ENCODE data around the gene MTMR4. TPM values are rescaled to one million over a fixed set of nuclear protein-coding genes. Genes with fewer than 3 reads are reported as not detected.

MTMR4 gene
- polyA plus RNA-seq, 1 of the 3 experiments (the other 2 are of a cell fraction): 23.3 TPM

DNA sequence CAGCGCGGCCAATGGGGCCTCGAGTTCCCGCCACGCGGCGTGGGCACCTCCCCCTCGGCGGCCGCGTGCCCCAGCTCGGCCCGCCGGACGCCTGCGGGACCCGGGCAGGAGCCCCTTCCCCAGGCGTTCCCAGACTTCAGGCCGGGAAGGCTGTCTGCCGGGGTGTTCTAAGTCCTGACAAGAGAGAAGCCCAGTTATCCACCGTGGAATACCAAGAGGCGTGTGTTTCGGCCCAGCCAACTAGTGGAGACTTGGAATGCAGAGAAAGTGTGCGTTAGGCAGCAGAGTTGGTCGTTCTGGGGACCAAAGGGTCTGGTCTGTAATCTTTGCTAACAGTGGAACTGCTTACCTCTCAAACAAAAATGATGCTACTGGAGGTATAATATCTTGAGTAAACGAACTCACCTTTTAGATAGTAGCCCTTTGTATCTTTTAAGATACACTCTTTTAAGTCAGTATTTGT lies 26.0 kb downstream of the MTMR4 start:
- H3F3A ChIP-seq (replicated peaks; ENCODE audit: insufficient read depth): no peaks in the 10 kb centered on the region
- no peak overlapping the region for H2AFZ ChIP-seq (ENCODE audit: low read depth)
- H3K9ac ChIP-seq: no peak overlapping the region
- no peak overlapping the region for H3K4me2 ChIP-seq
- CTCF ChIA-PET: interaction anchor here (1.0 to 1.9 kb wide), 3 partner anchors 7 to 40 kb away, joined by 3 to 4 read pairs (median 3); no protein-coding TSS in a partner anchor
- H3K4me1 ChIP-seq (ENCODE audit: control insufficient read depth in 1 of 2, insufficient read depth in 2 of 2, low read depth in 1 of 2, low read length in 1 of 2): no peaks in the 10 kb centered on the region
- H3K79me2 ChIP-seq (ENCODE audit: insufficient read depth): no peaks in the 10 kb centered on the region
- POLR2A ChIA-PET: no interaction called here
- peaks cover 40 to 55% of the 10 kb centered on the region in 2 experiments for H3K36me3 ChIP-seq (replicated peaks in 1 of 2; ENCODE audit: control insufficient read depth in 1 of 2, insufficient read depth in 2 of 2, low read length in 1 of 2)
- no peak overlapping the region for H3K4me3 ChIP-seq (ENCODE audit: low read depth in 2 of 2, low read length in 1 of 2)
- no peaks in the 10 kb centered on the region for H3K9me3 ChIP-seq
- no peaks in the 10 kb centered on the region for H3K27me3 ChIP-seq (ENCODE audit: insufficient read depth)
- DNase-seq: no peak
- H3K27ac ChIP-seq (ENCODE audit: low read depth in 2 of 2, low read length in 1 of 2): no peak overlapping the region
- no peak for TF ChIP-seq EZH2phosphoT487 (IDR thresholded peaks at IDR 0.05; ENCODE audit: borderline replicate concordance, low read depth)
- no peak for TF ChIP-seq POLR2AphosphoS5 (IDR thresholded peaks at IDR 0.05; ENCODE audit: low read depth, low read length)
- TF ChIP-seq, protein P1, sequence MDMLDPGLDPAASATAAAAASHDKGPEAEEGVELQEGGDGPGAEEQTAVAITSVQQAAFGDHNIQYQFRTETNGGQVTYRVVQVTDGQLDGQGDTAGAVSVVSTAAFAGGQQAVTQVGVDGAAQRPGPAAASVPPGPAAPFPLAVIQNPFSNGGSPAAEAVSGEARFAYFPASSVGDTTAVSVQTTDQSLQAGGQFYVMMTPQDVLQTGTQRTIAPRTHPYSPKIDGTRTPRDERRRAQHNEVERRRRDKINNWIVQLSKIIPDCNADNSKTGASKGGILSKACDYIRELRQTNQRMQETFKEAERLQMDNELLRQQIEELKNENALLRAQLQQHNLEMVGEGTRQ (IDR thresholded peaks at IDR 0.05; ENCODE audit: borderline replicate concordance, low read depth, low read length): no peak
- TF ChIP-seq MEF2A (IDR thresholded peaks at IDR 0.05; ENCODE audit: borderline replicate concordance, low read depth): no peak
- no peak for TF ChIP-seq RAD21 (IDR thresholded peaks at IDR 0.05; ENCODE audit: low read length)
- TF ChIP-seq, protein P2, sequence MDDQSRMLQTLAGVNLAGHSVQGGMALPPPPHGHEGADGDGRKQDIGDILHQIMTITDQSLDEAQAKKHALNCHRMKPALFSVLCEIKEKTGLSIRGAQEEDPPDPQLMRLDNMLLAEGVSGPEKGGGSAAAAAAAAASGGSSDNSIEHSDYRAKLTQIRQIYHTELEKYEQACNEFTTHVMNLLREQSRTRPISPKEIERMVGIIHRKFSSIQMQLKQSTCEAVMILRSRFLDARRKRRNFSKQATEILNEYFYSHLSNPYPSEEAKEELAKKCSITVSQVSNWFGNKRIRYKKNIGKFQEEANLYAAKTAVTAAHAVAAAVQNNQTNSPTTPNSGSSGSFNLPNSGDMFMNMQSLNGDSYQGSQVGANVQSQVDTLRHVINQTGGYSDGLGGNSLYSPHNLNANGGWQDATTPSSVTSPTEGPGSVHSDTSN (IDR thresholded peaks at IDR 0.05): no peak
- no peak for TF ChIP-seq RXRA (IDR thresholded peaks at IDR 0.05; ENCODE audit: borderline replicate concordance, low read depth)
- TF ChIP-seq JUND (IDR thresholded peaks at IDR 0.05): no peak
- TF ChIP-seq, protein P3, sequence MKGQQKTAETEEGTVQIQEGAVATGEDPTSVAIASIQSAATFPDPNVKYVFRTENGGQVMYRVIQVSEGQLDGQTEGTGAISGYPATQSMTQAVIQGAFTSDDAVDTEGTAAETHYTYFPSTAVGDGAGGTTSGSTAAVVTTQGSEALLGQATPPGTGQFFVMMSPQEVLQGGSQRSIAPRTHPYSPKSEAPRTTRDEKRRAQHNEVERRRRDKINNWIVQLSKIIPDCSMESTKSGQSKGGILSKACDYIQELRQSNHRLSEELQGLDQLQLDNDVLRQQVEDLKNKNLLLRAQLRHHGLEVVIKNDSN (IDR thresholded peaks at IDR 0.05; ENCODE audit: borderline replicate concordance, low read depth): no peak
- TF ChIP-seq RCOR1 (IDR thresholded peaks at IDR 0.05; ENCODE audit: low read length): no peak
- TF ChIP-seq EP300 (IDR thresholded peaks at IDR 0.05; ENCODE audit: borderline replicate concordance in 1 of 2, low read depth in 1 of 2, low read length in 1 of 2): no peak
- TF ChIP-seq, protein P4, sequence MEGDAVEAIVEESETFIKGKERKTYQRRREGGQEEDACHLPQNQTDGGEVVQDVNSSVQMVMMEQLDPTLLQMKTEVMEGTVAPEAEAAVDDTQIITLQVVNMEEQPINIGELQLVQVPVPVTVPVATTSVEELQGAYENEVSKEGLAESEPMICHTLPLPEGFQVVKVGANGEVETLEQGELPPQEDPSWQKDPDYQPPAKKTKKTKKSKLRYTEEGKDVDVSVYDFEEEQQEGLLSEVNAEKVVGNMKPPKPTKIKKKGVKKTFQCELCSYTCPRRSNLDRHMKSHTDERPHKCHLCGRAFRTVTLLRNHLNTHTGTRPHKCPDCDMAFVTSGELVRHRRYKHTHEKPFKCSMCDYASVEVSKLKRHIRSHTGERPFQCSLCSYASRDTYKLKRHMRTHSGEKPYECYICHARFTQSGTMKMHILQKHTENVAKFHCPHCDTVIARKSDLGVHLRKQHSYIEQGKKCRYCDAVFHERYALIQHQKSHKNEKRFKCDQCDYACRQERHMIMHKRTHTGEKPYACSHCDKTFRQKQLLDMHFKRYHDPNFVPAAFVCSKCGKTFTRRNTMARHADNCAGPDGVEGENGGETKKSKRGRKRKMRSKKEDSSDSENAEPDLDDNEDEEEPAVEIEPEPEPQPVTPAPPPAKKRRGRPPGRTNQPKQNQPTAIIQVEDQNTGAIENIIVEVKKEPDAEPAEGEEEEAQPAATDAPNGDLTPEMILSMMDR (IDR thresholded peaks at IDR 0.05): no peak
- TF ChIP-seq GATA2 (CRISPR knock-in tag; IDR thresholded peaks at IDR 0.05): no peak
- TF ChIP-seq NRF1 (IDR thresholded peaks at IDR 0.05; ENCODE audit: low read depth, low read length): no peak
- H3K9me2 ChIP-seq: no peaks in the 10 kb centered on the region
- H4K20me1 ChIP-seq (ENCODE audit: insufficient read depth): no peaks in the 10 kb centered on the region
- 97% methylated on average over 26 of the region's 26 CpGs for WGBS (ENCODE audit: low lambda C conversion rate)
